ENCODE results near the gene APOBEC2. TPM values are rescaled to one million over a fixed set of nuclear protein-coding genes. Genes with fewer than 3 reads are reported as not detected.
A peak's percentile ranks its signal among the peaks of the same experiment; 100 is the strongest.

APOBEC2 gene
- total and polyA plus RNA-seq, 8 donors, result 7.2 to 36.7 (median 11.3) TPM; not detected in 3

GRCh38 chr6:41051873-41052272, 1.1 kb upstream of the APOBEC2 start:
- H3K27ac ChIP-seq, result no peak overlapping the region
- H3K36me3 ChIP-seq, result no peaks in the 10 kb centered on the region
- WGBS, 5 donors, result 76 to 82% (median 77%) methylated on average over 5 of the region's 5 CpGs
- H3K27me3 ChIP-seq, result no peaks in the 10 kb centered on the region
- DNase-seq, result no peak
- intact Hi-C loops (cut with DNase I; ENCODE audit: low total_unique reads), result no loop called here
- no peaks in the 10 kb centered on the region for H3K9me3 ChIP-seq
- no peak overlapping the region for H3K4me3 ChIP-seq
- H3K4me1 ChIP-seq, result peaks cover 16 to 91% (median 48%) of the 10 kb centered on the region in 4 donors
- TF ChIP-seq POLR2A (IDR thresholded peaks at IDR 0.05), result no peak
- no peak for TF ChIP-seq POLR2AphosphoS5 (IDR thresholded peaks at IDR 0.05)
- no peak for TF ChIP-seq EP300 (IDR thresholded peaks at IDR 0.05)
- TF ChIP-seq CTCF (IDR thresholded peaks at IDR 0.05), result no peak

DNA sequence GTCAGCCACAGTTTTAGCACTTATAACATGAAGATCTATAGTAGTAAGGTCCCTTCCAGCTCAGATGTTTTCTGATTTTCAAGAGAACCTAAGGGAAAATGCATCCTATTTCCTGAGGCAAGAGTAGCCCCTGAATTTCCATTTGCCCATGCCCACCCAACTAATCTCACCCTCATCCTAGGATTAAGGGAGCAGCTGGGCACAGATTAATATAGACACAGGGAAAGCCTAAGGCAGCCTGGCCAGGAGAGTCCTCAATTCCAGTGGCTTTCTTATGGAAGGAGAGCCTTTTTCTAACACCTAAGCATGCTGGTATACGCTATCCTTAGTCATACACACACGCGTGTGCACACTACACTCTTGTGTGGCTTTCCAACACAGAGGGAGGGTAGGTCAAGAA, 1.5 kb downstream of the APOBEC2 start:
- intact Hi-C loops (cut with DNase I; ENCODE audit: low total_unique reads), result no loop called here

DNA sequence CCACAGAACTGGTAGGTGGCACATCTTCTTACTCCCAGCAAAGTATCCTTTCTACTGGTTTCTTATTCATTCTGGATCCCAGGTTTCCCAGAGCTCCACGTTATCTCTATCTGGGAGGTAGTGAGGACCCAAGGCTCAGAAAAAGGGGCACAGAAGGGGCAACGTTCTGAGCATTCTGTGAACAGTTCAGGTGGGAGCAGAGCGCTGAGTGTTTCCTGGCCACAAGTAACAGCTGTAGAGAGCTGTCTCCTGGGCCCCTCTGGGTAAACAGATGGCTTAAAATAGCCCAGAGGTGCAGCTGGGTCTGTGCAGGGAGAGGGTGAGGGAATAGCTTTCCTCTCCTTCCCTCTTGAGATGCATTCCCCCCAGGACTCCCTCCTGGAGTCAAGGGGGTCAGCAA, 2.1 kb downstream of the APOBEC2 start:
- TF ChIP-seq CTCF (IDR thresholded peaks at IDR 0.05) (no peak), POLR2AphosphoS5 (IDR thresholded peaks at IDR 0.05) (no peak), POLR2A (IDR thresholded peaks at IDR 0.05) (no peak), EP300 (IDR thresholded peaks at IDR 0.05) (no peak)
- peak overlapping the region in 2 of 5 donors; percentile 22 to 84 for H3K27ac ChIP-seq
- H3K4me1 ChIP-seq, result peaks cover 19 to 94% (median 57%) of the 10 kb centered on the region in 4 donors
- intact Hi-C loops (cut with DNase I; ENCODE audit: low total_unique reads), result no loop called here
- peak in 1 of 2 donors; percentile 67 for DNase-seq
- no peaks in the 10 kb centered on the region for H3K9me3 ChIP-seq
- WGBS, 5 donors, result 36 to 60% (median 51%) methylated on average over 3 of the region's 3 CpGs
- no peak overlapping the region for H3K4me3 ChIP-seq
- H3K27me3 ChIP-seq, result no peaks in the 10 kb centered on the region
- no peaks in the 10 kb centered on the region for H3K36me3 ChIP-seq

More for the DNA sequence above, 1.5 kb downstream of the APOBEC2 start:
- no peaks in the 10 kb centered on the region for H3K9me3 ChIP-seq
- DNase-seq, result no peak
- H3K4me3 ChIP-seq, result no peak overlapping the region
- no peaks in the 10 kb centered on the region for H3K27me3 ChIP-seq
- peaks cover 18 to 94% (median 54%) of the 10 kb centered on the region in 4 donors for H3K4me1 ChIP-seq
- TF ChIP-seq EP300 (IDR thresholded peaks at IDR 0.05) (no peak), POLR2AphosphoS5 (IDR thresholded peaks at IDR 0.05) (no peak), CTCF (IDR thresholded peaks at IDR 0.05) (no peak), POLR2A (IDR thresholded peaks at IDR 0.05) (no peak)
- WGBS, 5 donors, result 97 to 100% (median 98%) methylated on average over 3 of the region's 3 CpGs
- H3K27ac ChIP-seq, result peak overlapping the region in 1 of 5 donors; percentile 84
- no peaks in the 10 kb centered on the region for H3K36me3 ChIP-seq

DNA sequence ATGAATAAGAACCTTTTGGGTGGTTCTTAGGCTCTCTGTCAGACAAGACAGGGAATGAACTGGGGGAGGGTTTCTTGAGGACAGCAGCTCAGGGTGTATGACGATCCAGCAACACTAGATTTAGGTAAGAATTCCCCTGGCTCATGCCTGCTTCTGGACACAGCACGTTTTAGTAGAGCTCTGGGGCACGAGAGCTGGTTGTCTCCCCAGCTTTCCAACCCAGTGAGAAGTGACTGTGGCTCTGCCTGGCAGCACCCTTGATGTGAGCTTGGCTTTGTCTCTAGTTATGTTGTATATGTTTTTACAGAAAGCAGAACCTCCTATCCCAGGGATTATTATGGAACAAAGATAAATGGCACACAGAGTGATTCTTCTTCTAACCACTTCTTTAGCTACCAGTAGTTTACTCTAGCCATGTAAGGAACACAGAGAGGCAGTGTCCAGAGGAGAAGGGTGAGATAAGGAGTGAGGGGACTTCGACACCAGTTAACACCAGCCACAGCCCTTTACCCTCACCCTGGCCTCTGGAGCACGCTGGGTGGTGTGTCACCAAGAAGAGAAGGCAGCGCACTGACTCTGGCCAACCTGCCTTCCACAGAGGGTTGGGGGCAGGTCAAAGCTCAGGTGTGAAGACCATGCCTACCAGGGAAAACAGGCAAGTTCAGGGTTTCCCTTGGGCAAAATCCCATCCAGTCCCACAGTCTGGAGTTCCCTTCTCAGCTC, 3.9 kb downstream of the APOBEC2 start:
- Histone ChIP-seq H3K36me3 (peaks cover 0 to 8% (median 3%) of the 10 kb centered on the region in 4 donors), H3K27ac (peak overlapping the region; percentile 49 to 86 (median 75)), H3K4me1 (peaks cover 31 to 94% (median 63%) of the 10 kb centered on the region in 4 donors), H3K9me3 (no peaks in the 10 kb centered on the region), H3K4me3 (no peak overlapping the region), H3K27me3 (no peaks in the 10 kb centered on the region)
- WGBS, 5 donors, result 54 to 70% (median 66%) methylated on average over 5 to 6 of the region's 6 CpGs
- no peak for TF ChIP-seq POLR2A (IDR thresholded peaks at IDR 0.05)
- no peak for TF ChIP-seq CTCF (IDR thresholded peaks at IDR 0.05)
- peak; percentile 3 for TF ChIP-seq EP300 (IDR thresholded peaks at IDR 0.05)
- TF ChIP-seq POLR2AphosphoS5 (IDR thresholded peaks at IDR 0.05), result peak in 1 of 3 donors; percentile 4
- intact Hi-C loops (cut with DNase I; ENCODE audit: low total_unique reads), result no loop called here
- DNase-seq, result peak in 1 of 2 donors; percentile 53

All from stomach (tissue), 9 donors.